Mesothelial cell of epicardium (in vitro differentiated cells): Measurements from ENCODE around the gene SLC5A9. TPM values are rescaled to one million over a fixed set of nuclear protein-coding genes. Genes with fewer than 3 reads are reported as not detected.
"Not testable (repeated sequence)": the region's sequence is repeated elsewhere in the genome, so short reads cannot be mapped to it uniquely, and the experiment has no call there.

Experiments
- DNase-seq, 2 experiments: peaks; one replicate each; pipeline ENCODE4 v3.0.0; 2021; ENCODE audit warnings: low spot score in 2 of 2; ENCODE audit not compliant: unreplicated experiment in 2 of 2
- H3K27ac Mint-ChIP-seq: 2 replicates; pipeline ENCODE4 v1.8.0; 2021; ENCODE audit warnings: mixed read lengths
- H3K27me3 Mint-ChIP-seq: 2 replicates; pipeline ENCODE4 v1.8.0; 2021; ENCODE audit warnings: low read depth, mixed read lengths
- H3K36me3 Mint-ChIP-seq: 2 replicates; pipeline ENCODE4 v1.8.0; 2021; ENCODE audit warnings: mixed read lengths
- H3K4me1 Mint-ChIP-seq: 2 replicates; pipeline ENCODE4 v1.8.0; 2021; ENCODE audit warnings: mixed read lengths
- H3K4me3 Mint-ChIP-seq: 2 replicates; pipeline ENCODE4 v1.8.0; 2021; ENCODE audit warnings: mild to moderate bottlenecking, moderate library complexity, mixed read lengths
- H3K9me3 Mint-ChIP-seq: 2 replicates; pipeline ENCODE4 v1.8.0; 2021; ENCODE audit warnings: mixed read lengths
- total RNA-seq: library from RNA; stranded (reverse); gene quantifications from 3 replicates; pipeline ENCODE4 v1.2.1, GENCODE V29; 2021
- TF ChIP-seq, protein P1 (sequence below): fragments of 200-600 bp; sonication (generic); IDR thresholded peaks from one replicate; pipeline ENCODE4 v1.5.0; 2021; ENCODE audit warnings: antibody characterized with exemption; ENCODE audit not compliant: unreplicated experiment

Gene SLC5A9
- total RNA-seq, 1 donor from 2014 or later, result 0.07 TPM

DNA sequence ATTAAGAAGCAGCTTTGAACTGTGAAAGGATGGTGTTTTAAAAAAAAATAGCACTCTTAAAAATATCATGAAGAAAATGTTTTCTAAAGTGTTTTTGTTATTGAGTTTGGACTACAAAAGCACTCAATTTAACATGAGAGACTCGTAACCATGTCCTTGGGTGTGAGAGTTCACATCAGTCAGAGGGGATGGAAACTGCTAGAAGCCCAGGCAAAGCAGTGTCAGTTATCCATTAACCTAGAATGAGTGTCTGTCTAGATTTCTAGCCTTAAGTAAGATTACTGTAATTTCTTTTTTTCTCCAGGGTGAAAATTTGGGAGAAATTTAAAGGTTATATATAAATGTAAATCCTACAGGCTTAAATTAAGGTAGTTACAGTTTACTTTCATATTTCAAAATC is 31.7 kb downstream of the SLC5A9 start:
- no peaks in the 10 kb centered on the region for H3K9me3 Mint-ChIP-seq
- no peak overlapping the region for H3K27ac Mint-ChIP-seq
- no peak overlapping the region for H3K4me3 Mint-ChIP-seq
- no peaks in the 10 kb centered on the region for H3K4me1 Mint-ChIP-seq
- TF ChIP-seq, protein P1, sequence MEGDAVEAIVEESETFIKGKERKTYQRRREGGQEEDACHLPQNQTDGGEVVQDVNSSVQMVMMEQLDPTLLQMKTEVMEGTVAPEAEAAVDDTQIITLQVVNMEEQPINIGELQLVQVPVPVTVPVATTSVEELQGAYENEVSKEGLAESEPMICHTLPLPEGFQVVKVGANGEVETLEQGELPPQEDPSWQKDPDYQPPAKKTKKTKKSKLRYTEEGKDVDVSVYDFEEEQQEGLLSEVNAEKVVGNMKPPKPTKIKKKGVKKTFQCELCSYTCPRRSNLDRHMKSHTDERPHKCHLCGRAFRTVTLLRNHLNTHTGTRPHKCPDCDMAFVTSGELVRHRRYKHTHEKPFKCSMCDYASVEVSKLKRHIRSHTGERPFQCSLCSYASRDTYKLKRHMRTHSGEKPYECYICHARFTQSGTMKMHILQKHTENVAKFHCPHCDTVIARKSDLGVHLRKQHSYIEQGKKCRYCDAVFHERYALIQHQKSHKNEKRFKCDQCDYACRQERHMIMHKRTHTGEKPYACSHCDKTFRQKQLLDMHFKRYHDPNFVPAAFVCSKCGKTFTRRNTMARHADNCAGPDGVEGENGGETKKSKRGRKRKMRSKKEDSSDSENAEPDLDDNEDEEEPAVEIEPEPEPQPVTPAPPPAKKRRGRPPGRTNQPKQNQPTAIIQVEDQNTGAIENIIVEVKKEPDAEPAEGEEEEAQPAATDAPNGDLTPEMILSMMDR, result no peak
- H3K27me3 Mint-ChIP-seq, result peaks cover 35% of the 10 kb centered on the region
- H3K36me3 Mint-ChIP-seq, result no peaks in the 10 kb centered on the region
- DNase-seq, result no peak

DNA sequence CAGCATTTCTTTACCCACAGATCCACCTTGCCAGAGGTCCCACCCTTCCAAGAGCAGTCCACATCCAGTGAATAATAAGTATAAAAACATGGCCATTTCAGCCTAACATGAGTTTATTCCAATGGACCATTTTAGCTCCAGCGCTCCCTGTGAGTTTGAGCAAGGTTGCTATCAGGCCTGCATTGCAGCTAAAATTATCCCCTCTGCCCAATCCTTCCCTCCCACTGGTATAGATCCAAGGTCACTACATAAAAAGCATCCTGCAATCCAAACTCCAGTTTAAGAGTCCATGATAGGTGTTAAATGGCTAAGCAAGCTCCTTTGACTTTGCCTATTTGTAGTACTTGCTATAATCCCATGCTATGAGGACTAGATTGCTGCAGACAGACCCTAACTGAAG is 35.6 kb downstream of the SLC5A9 start:
- Mint-ChIP-seq H3K27ac (no peak overlapping the region), H3K27me3 (peaks cover 41% of the 10 kb centered on the region), H3K4me3 (no peak overlapping the region), H3K36me3 (no peaks in the 10 kb centered on the region), H3K4me1 (no peaks in the 10 kb centered on the region), H3K9me3 (no peaks in the 10 kb centered on the region)
- DNase-seq, result no peak
- TF ChIP-seq, protein P1, result no peak

DNA sequence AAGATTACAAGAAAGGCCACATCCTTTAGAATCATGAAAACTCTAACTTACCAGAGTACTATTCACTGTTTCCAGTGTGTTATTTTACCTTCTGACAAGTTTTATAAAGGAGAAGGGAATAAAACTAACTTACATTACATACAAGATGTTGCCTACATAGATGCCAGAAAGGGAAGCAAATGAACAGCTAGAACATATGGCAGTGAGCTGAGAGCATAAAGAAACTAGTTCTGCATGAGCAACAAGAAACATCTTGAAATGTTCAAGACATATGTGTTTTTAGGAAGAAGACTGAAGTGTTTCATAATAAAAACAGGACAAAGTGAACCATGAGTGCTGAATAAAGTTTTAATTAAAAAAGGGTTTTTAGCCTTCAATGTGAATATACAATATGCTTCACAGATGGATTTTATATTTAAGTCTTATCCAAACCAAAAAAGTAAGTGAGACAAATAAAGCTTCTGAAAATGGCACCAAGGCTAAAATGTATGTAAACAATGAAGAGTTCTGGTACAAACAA is 39.4 kb downstream of the SLC5A9 start:
- no peak overlapping the region for H3K27ac Mint-ChIP-seq
- peaks cover 19% of the 10 kb centered on the region for H3K27me3 Mint-ChIP-seq
- TF ChIP-seq, protein P1, result no peak

DNA sequence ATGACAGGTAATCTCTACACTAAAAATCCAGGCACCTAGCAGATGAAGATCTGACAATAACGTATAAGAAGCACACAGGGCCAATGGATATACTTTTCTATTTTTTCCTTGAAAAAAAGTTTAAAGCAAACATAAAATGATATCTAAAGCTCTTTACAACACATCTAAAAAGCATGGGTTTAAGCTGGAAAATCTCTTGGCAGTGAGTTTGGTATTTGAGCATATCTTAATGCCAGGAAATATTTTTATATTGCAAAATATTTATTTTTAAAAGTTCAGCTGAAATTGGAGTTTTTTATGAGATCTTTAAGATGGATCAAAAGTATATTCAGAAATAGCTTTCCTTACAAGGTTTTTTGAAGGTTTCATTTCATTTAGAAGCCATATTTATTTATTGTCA is 40.5 kb downstream of the SLC5A9 start:
- no peak for DNase-seq
- H3K27ac Mint-ChIP-seq, result no peak overlapping the region
- peaks cover 14% of the 10 kb centered on the region for H3K27me3 Mint-ChIP-seq
- H3K36me3 Mint-ChIP-seq, result no peaks in the 10 kb centered on the region
- H3K4me1 Mint-ChIP-seq, result no peaks in the 10 kb centered on the region
- peaks cover 3% of the 10 kb centered on the region for H3K9me3 Mint-ChIP-seq
- H3K4me3 Mint-ChIP-seq, result no peak overlapping the region
- TF ChIP-seq, protein P1, result no peak

More for the DNA sequence above, 39.4 kb downstream of the SLC5A9 start:
- H3K4me3 Mint-ChIP-seq, result no peak overlapping the region
- no peaks in the 10 kb centered on the region for H3K4me1 Mint-ChIP-seq
- no peaks in the 10 kb centered on the region for H3K36me3 Mint-ChIP-seq
- no peak for DNase-seq
- H3K9me3 Mint-ChIP-seq, result peaks cover 3% of the 10 kb centered on the region

DNA sequence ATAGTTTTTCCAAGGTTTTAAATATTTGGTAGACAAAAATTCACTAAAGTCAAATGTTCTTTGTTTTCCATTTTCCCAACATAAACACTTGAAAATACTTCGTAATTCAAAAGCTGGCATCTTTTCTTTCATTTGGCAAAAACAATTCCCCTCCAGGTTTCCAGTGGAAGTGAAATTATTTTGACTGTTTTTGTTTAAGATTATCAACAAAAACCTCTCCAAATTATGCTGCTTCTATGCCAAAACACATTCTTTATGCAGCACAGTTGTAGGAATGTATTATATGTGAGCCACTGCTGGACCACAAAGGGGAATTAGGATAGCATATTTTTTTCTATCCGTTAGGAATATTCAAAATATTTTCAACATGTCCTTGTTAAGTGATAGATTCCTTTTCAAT is 44.1 kb downstream of the SLC5A9 start:
- DNase-seq, result no peak
- Mint-ChIP-seq H3K9me3 (peaks cover 8% of the 10 kb centered on the region), H3K27me3 (peaks cover 6% of the 10 kb centered on the region), H3K36me3 (no peaks in the 10 kb centered on the region), H3K4me3 (no peak overlapping the region), H3K27ac (no peak overlapping the region), H3K4me1 (no peaks in the 10 kb centered on the region)
- TF ChIP-seq, protein P1, result no peak

DNA sequence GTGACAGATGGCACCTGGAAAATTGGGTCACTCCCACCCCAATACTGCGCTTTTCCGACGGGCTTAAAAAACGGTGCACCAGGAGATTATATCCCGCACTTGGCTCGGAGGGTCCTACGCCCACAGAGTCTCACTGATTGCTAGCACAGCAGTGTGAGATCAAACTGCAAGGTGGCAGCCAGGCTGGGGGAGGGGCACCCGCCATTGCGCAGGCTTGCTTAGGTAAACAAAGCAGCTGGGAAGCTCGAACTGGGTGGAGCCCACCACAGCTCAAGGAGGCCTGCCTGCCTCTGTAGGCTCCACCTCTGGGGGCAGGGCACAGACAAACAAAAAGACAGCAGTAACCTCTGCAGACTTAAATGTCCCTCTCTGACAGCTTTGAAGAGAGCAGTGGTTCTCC is 54.9 kb downstream of the SLC5A9 start:
- not testable (repeated sequence) for H3K27me3 Mint-ChIP-seq, DNase-seq, H3K36me3 Mint-ChIP-seq, H3K4me1 Mint-ChIP-seq, H3K4me3 Mint-ChIP-seq, H3K27ac Mint-ChIP-seq
- peaks cover 47% of the 10 kb centered on the region for H3K9me3 Mint-ChIP-seq

DNA sequence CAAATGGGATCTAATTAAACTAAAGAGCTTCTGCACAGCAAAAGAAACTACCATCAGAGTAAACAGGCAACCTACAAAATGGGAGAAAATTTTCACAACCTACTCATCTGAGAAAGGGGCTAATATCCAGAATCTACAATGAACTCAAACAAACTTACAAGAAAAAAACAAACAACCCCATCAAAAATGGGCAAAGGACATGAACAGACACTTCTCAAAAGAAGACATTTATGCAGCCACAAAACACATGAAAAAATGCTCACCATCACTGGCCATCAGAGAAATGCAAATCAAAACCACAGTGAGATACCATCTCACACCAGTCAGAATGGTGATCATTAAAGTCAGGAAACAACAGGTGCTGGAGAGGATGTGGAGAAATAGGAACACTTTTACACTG is 59.8 kb downstream of the SLC5A9 start:
- not testable (repeated sequence) for H3K27ac Mint-ChIP-seq, H3K27me3 Mint-ChIP-seq, H3K4me3 Mint-ChIP-seq, H3K36me3 Mint-ChIP-seq, DNase-seq, H3K4me1 Mint-ChIP-seq
- peaks cover 23% of the 10 kb centered on the region for H3K9me3 Mint-ChIP-seq

DNA sequence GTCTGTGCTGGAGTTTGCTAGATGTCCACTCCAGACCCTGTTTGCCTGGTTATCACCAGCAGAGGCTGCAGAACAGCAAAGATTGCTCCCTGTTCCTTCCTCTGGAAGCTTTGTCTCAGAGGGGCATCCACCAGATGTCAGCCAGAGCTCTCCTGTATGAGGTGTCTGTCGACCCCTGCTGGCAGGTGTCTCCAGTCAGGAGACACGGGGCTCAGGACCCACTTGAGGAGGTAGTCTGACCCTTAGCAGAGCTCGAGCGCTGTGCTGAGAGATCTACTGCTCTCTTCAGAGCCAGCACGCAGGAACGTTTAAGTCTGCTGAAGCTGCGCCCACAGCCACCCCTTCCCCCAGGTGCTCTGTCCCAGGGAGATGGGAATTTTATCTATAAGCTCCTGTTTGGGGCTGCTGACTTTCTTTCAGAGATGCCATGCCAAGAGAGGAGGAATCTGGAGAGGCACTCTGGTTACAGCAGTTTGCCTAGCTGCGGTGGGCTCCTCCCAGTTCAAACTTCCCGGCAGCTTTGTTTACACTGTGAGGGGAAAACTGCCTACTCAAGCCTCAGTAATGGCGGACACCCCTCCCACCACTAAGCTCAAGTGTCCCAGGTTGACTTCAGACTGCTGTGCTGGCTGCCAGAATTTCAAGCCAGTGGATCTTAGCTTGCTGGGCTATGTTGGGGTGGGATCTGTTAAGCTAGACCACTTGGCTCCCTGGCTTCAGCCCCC is 62.3 kb downstream of the SLC5A9 start:
- not testable (repeated sequence) for H3K4me1 Mint-ChIP-seq, H3K4me3 Mint-ChIP-seq, H3K27me3 Mint-ChIP-seq, H3K27ac Mint-ChIP-seq, H3K36me3 Mint-ChIP-seq, DNase-seq
- peaks cover 24% of the 10 kb centered on the region for H3K9me3 Mint-ChIP-seq
